ENCODE measurements around the gene TMEFF1. TPM values are rescaled to one million over a fixed set of nuclear protein-coding genes. Genes with fewer than 3 reads are reported as not detected.

Gene TMEFF1
- total RNA-seq, 1 experiment from 2014 or later = 65.5 TPM

DNA sequence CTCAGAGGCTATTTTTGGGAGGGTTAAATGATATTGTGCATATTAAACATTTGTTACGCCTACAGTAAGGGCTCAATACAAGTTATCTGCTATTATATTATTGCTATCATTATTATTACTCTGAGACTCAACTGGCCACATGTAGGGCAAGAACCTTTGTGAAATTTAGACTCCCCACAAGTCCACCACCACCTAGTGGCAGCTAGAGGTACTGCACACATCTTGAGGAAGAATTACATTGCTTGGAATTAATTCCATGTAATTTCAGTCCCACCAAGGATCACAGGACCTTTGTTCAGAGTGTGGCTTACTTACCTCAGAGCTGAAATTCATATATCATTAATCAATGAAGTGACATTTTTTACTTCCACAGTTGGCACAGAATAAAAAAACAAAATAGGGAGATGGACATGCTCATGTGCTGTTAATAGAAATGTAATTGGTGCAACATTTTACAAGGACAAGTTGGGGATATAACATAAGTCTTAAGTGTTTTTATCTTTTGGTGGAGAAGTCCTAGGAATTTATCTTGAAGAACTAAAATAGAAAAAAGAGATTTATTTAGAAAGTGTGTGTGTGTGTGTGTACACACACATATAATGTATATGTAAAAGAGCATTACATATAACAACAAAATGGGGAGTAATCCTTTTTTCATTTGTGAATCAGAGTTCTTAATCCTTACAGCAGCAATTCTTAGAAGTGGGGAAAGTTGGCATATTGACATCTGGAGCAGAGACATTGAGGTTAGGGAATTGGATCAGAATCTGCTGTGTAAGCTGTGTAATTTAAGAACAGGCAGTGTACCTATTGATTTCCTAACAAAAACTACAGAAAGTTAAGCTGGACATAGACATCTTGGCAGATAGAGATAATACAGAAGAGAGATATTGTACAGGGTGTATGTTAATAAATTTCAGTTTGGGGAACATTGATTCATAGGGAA is 34.8 kb upstream of the TMEFF1 start:
- no peak overlapping the region for H3K9ac ChIP-seq (ENCODE audit: extremely low read depth, insufficient read length, low read length)
- WGBS (ENCODE audit: extremely low coverage, insufficient read length, low lambda C conversion rate) = no CpG with 5 or more reads among the region's 1 CpG
- H3K18ac ChIP-seq (ENCODE audit: insufficient read length, low read depth, low read length) = no peak overlapping the region
- Mint-ChIP-seq H3K36me3 (ENCODE audit: insufficient read depth in 1 of 3, low read depth in 3 of 3) (peaks cover 9 to 13% (median 10%) of the 10 kb centered on the region in 3 experiments; a peak in 5 of 7 replicates), H3K27ac (no peak overlapping the region), H3K4me3 (no peak overlapping the region), H3K27me3 (ENCODE audit: low read depth) (no peaks in the 10 kb centered on the region), H3K9me3 (no peaks in the 10 kb centered on the region), H3K4me1 (peaks cover 10 to 17% of the 10 kb centered on the region in 2 experiments)
- no peak overlapping the region for H2AK5ac ChIP-seq (ENCODE audit: insufficient read length, low read length)
- DNase-seq = peak; percentile 64
- no peak overlapping the region for H2BK5ac ChIP-seq (ENCODE audit: insufficient read length, low read length)
- no peak overlapping the region for H4K5ac ChIP-seq (ENCODE audit: insufficient read length, low read depth, low read length)
- no peak overlapping the region for H3K27ac ChIP-seq (ENCODE audit: insufficient read length, low read depth, low read length)
- H4K20me1 ChIP-seq (ENCODE audit: control insufficient read depth, insufficient read depth, insufficient read length) = no peaks in the 10 kb centered on the region
- no peak overlapping the region for H4K8ac ChIP-seq (replicated peaks; ENCODE audit: insufficient read length, low read depth, low read length)
- H2BK12ac ChIP-seq (ENCODE audit: insufficient read length, low read depth, low read length) = no peak overlapping the region
- no peak overlapping the region for H3K56ac ChIP-seq (ENCODE audit: insufficient read length, low read depth, low read length)
- no peak overlapping the region for H3K4ac ChIP-seq (ENCODE audit: low read depth, low read length)
- H3T11ph ChIP-seq (ENCODE audit: low read length) = no peak overlapping the region
- no peak overlapping the region for H3K14ac ChIP-seq (ENCODE audit: insufficient read depth, low read length)
- H2BK120ac ChIP-seq (ENCODE audit: low read depth, low read length, poor library complexity, severe bottlenecking) = no peak overlapping the region
- H3K27me3 ChIP-seq (ENCODE audit: insufficient read depth, low read length) = no peaks in the 10 kb centered on the region
- no peak overlapping the region for H2BK20ac ChIP-seq (ENCODE audit: low read depth, low read length, poor library complexity, severe bottlenecking)
- H4K91ac ChIP-seq (ENCODE audit: insufficient read length, low read depth, low read length) = no peak overlapping the region
- no peak overlapping the region for H3K23ac ChIP-seq (ENCODE audit: insufficient read length, low read depth, low read length)
- no peaks in the 10 kb centered on the region; the same call in 1 of the 2 replicates for H3K79me2 ChIP-seq (ENCODE audit: insufficient read depth, low read length)
- no peak overlapping the region for H2AFZ ChIP-seq (ENCODE audit: low read length)
- H3K9me3 ChIP-seq (ENCODE audit: control insufficient read depth, low read depth, low read length) = no peaks in the 10 kb centered on the region
- no peaks in the 10 kb centered on the region for H3K4me1 ChIP-seq (ENCODE audit: insufficient read depth, low read length)
- no peaks in the 10 kb centered on the region for H3K23me2 ChIP-seq (ENCODE audit: insufficient read length, low read depth, low read length, poor library complexity, severe bottlenecking)
- H3K79me1 ChIP-seq (ENCODE audit: insufficient read depth, low read depth, low read length, poor library complexity, severe bottlenecking) = no peaks in the 10 kb centered on the region
- TF ChIP-seq, protein P1, sequence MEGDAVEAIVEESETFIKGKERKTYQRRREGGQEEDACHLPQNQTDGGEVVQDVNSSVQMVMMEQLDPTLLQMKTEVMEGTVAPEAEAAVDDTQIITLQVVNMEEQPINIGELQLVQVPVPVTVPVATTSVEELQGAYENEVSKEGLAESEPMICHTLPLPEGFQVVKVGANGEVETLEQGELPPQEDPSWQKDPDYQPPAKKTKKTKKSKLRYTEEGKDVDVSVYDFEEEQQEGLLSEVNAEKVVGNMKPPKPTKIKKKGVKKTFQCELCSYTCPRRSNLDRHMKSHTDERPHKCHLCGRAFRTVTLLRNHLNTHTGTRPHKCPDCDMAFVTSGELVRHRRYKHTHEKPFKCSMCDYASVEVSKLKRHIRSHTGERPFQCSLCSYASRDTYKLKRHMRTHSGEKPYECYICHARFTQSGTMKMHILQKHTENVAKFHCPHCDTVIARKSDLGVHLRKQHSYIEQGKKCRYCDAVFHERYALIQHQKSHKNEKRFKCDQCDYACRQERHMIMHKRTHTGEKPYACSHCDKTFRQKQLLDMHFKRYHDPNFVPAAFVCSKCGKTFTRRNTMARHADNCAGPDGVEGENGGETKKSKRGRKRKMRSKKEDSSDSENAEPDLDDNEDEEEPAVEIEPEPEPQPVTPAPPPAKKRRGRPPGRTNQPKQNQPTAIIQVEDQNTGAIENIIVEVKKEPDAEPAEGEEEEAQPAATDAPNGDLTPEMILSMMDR (conservative IDR thresholded peaks at IDR 0.05) = peak; percentile 89
- no peak overlapping the region for H3K4me2 ChIP-seq (ENCODE audit: insufficient read depth, insufficient read length, low read length)
- no peak overlapping the region for H2BK15ac ChIP-seq (ENCODE audit: low read depth, low read length)
